OCI-LY7 (cell line): ENCODE results near the gene TTC28. TPM values are rescaled to one million over a fixed set of nuclear protein-coding genes. Genes with fewer than 3 reads are reported as not detected.

ENCODE experiments used
- BruUV-seq: library from RNA; stranded (reverse); fragments of 400-500 nt; replicated peaks from 2 replicates; lab custom pipeline; 2021; lab: Mats Ljungman, UMichigan
- CTCF ChIA-PET: fragments of 300-600 bp; sonication (Branson Sonifier 250); formaldehyde crosslinking; loops from one replicate; lab custom pipeline; 2022; ENCODE audit warnings: antibody characterized with exemption; ENCODE audit not compliant: unreplicated experiment; lab: Charles Lee
- POLR2A ChIA-PET: fragments of 300-600 bp; sonication (Branson Sonifier 250); formaldehyde crosslinking; loops from one replicate; lab custom pipeline; 2022; ENCODE audit warnings: antibody characterized with exemption; lab: Charles Lee
- DNase-seq: peaks from one replicate; pipeline ENCODE4 v3.0.0-alpha.2; 2015; ENCODE audit warnings: low spot score
- H2AFZ ChIP-seq: fragments of 200-600 bp; sonication (generic), shearing (Covaris generic); 2 replicates; pipeline ENCODE4 v1.6.1; 2014; ENCODE audit warnings: mild to moderate bottlenecking, antibody characterized with exemption, low read length, moderate library complexity
- H3K27ac ChIP-seq: fragments of 200-600 bp; sonication (generic); 2 replicates; pipeline ENCODE4 v1.5.1; 2014; ENCODE audit warnings: mixed run types, low read depth, mild to moderate bottlenecking, moderate library complexity, low read length, inconsistent platforms; ENCODE audit not compliant: poor library complexity, severe bottlenecking
- H3K36me3 ChIP-seq: fragments of 200-600 bp; sonication (generic); 2 replicates; pipeline ENCODE4 v1.6.1; 2014; ENCODE audit warnings: mild to moderate bottlenecking, antibody characterized with exemption, low read length, moderate library complexity, mixed read lengths; ENCODE audit not compliant: insufficient read depth
- H3K4me1 ChIP-seq: fragments of 200-600 bp; sonication (generic); 2 replicates; pipeline ENCODE4 v1.5.1; 2014; ENCODE audit warnings: mild to moderate bottlenecking, low read length; ENCODE audit not compliant: insufficient read depth, poor library complexity, severe bottlenecking
- H3K4me2 ChIP-seq: fragments of 200-600 bp; sonication (generic); 2 replicates; pipeline ENCODE4 v1.6.1; 2014; ENCODE audit warnings: mild to moderate bottlenecking, low read length
- H3K4me3 ChIP-seq: fragments of 200-600 bp; sonication (generic); 2 replicates; pipeline ENCODE4 v1.5.1; 2014; ENCODE audit warnings: mild to moderate bottlenecking, low read depth, low read length; ENCODE audit not compliant: poor library complexity, severe bottlenecking
- H3K79me2 ChIP-seq: fragments of 200-600 bp; sonication (generic); 2 replicates; pipeline ENCODE4 v1.6.1; 2016; ENCODE audit warnings: low read depth, mild to moderate bottlenecking, low read length, moderate library complexity, mixed read lengths; ENCODE audit not compliant: insufficient read depth
- H3K9me2 ChIP-seq: fragments of 200-600 bp; sonication (generic); 2 replicates; pipeline ENCODE4 v1.6.1; 2016; ENCODE audit warnings: mild to moderate bottlenecking, low read length, mixed read lengths; ENCODE audit not compliant: insufficient read depth
- H3K9me3 ChIP-seq: fragments of 200-600 bp; sonication (generic); 2 replicates; pipeline ENCODE4 v1.6.1; 2014; ENCODE audit warnings: mild to moderate bottlenecking, mixed run types, low read length, mixed read lengths
- H4K20me1 ChIP-seq: fragments of 200-600 bp; sonication (generic); 2 replicates; pipeline ENCODE4 v1.6.1; 2014; ENCODE audit warnings: mild to moderate bottlenecking, antibody characterized with exemption, low read length, moderate library complexity, mixed read lengths; ENCODE audit not compliant: insufficient read depth
- EZH2phosphoT487 ChIP-seq: fragments of 200-600 bp; sonication (generic); IDR thresholded peaks from 2 replicates; pipeline ENCODE4 v1.6.1; 2018; ENCODE audit warnings: low read depth, borderline replicate concordance, mild to moderate bottlenecking, mixed run types, antibody characterized with exemption, low read length, moderate library complexity, mixed read lengths
- intact Hi-C: fragments of 100-400 bp; cut with micrococcal nuclease; formaldehyde crosslinking; loops from one replicate; pipeline ENCODE4 v1.10.0; 2022; ENCODE audit not compliant: unreplicated experiment
- total RNA-seq, 2 experiments: library from RNA; depleted of rRNA in 1 of 2; stranded (reverse); fragments of >200 nt in 1 of 2; shearing (Covaris generic) in 1 of 2; gene quantifications; 2 replicates each; pipeline ENCODE4 v1.2.3, GENCODE V29; 2014 to 2022
- TF ChIP-seq, protein P1 (sequence below): fragments of 200-600 bp; sonication (generic); conservative IDR thresholded peaks from 2 replicates; pipeline ENCODE4 v1.5.1; 2014; ENCODE audit warnings: mild to moderate bottlenecking, antibody characterized with exemption, low read length, moderate library complexity, mixed read lengths

The TTC28 gene
- total RNA-seq, 2 experiments from 2014 or later = under 0.01 to 0.55 TPM

DNA sequence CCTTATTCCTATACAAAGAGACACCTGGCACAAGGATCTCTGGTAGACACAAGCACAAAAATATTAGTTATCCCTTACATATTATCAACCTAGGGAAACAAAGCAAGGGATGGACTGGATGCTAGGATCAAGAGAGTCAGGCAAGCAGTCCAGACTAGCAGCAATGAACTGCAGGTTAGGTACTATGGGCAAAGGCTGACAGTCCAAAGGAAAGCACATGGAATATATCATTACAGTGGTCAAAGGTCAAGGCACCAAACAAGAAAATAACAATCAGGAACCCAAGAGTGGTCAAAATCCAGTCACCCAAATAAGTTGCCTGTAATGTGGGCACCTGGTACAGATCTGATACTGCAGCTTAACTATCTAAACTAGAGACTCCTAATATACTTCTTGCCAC lies 77.7 kb downstream of the TTC28 start:
- H3K4me2 ChIP-seq = no peak overlapping the region
- H2AFZ ChIP-seq = no peak overlapping the region
- intact Hi-C loops = no loop called here
- no peaks in the 10 kb centered on the region for H3K79me2 ChIP-seq
- H3K36me3 ChIP-seq = no peaks in the 10 kb centered on the region
- H3K27ac ChIP-seq = no peak overlapping the region
- no TSS peak for BruUV-seq
- DNase-seq = no peak
- H3K9me2 ChIP-seq = no peaks in the 10 kb centered on the region
- H3K9me3 ChIP-seq = no peaks in the 10 kb centered on the region
- ChIA-PET CTCF (no interaction called here), POLR2A (interaction anchor here (1.1 kb wide), 1 partner anchor 227 kb away, joined by 3 read pairs; no protein-coding TSS in a partner anchor)
- no peaks in the 10 kb centered on the region for H3K4me1 ChIP-seq
- TF ChIP-seq EZH2phosphoT487 = no peak
- TF ChIP-seq, protein P1, sequence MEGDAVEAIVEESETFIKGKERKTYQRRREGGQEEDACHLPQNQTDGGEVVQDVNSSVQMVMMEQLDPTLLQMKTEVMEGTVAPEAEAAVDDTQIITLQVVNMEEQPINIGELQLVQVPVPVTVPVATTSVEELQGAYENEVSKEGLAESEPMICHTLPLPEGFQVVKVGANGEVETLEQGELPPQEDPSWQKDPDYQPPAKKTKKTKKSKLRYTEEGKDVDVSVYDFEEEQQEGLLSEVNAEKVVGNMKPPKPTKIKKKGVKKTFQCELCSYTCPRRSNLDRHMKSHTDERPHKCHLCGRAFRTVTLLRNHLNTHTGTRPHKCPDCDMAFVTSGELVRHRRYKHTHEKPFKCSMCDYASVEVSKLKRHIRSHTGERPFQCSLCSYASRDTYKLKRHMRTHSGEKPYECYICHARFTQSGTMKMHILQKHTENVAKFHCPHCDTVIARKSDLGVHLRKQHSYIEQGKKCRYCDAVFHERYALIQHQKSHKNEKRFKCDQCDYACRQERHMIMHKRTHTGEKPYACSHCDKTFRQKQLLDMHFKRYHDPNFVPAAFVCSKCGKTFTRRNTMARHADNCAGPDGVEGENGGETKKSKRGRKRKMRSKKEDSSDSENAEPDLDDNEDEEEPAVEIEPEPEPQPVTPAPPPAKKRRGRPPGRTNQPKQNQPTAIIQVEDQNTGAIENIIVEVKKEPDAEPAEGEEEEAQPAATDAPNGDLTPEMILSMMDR = no peak
- H4K20me1 ChIP-seq = no peaks in the 10 kb centered on the region; the same call in 1 of the 2 replicates
- no peak overlapping the region for H3K4me3 ChIP-seq

DNA sequence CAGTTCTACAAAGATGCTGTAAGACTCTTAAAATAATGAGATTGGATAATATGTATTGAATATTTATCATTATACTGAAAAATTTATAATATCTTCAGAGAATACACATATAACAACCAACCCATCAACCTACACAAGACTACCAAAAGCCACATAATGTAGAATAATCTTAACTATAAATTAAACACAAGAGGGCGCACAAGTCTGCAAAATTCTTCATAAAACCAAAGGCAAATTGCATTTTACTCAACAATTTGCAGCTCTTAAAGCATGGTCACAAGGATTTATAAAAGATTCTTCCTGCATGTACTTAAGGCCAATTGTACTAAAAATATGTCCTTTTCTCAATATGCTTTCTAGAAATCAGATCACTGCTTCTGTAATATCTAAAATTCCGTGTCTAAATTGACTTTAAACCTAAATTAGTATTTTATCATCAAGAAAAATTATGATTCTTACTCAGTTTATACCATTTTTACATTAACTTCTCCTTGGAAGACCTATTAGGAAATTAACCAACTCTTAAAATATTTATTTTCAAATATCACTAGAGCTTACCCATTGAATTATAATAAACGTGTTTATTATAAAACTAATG lies 79.0 kb downstream of the TTC28 start:
- ChIA-PET CTCF (no interaction called here), POLR2A (interaction anchor here (0.6 kb wide), 2 partner anchors 249 to 253 kb away, joined by 3 to 4 read pairs; no protein-coding TSS in a partner anchor)
- Histone ChIP-seq H2AFZ (no peak overlapping the region), H3K4me1 (no peaks in the 10 kb centered on the region), H3K36me3 (no peaks in the 10 kb centered on the region), H3K79me2 (no peaks in the 10 kb centered on the region), H3K4me2 (no peak overlapping the region), H4K20me1 (no peaks in the 10 kb centered on the region; the same call in 1 of the 2 replicates), H3K4me3 (no peak overlapping the region), H3K9me3 (no peaks in the 10 kb centered on the region), H3K27ac (no peak overlapping the region), H3K9me2 (no peaks in the 10 kb centered on the region)
- intact Hi-C loops = loop anchor here (1.0 kb wide), 2 partner anchors 229 to 440 kb away; no protein-coding TSS in a partner anchor
- TF ChIP-seq, protein P1 = peak; percentile 91
- TF ChIP-seq EZH2phosphoT487 = no peak
- peak; percentile 72 for DNase-seq
- BruUV-seq = no TSS peak

DNA sequence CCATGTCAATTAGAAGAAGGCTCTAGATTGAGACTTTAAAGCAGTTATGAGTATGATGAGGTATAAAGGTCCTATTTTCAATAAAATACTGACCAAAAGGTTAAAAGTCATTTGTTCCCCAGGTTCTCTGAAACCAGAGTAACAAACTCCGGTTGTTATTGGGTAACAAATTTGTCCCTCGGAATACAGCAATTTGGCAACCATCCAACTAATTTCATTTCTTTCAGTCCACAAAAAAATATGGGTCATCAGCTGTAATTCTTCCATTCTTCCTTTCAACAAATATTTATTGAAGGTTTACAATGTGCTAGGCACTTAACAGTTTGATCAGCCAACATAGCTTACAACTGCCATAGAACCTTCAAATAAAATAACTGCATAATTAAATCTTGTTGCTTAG lies 79.9 kb downstream of the TTC28 start:
- TF ChIP-seq, protein P1 = no peak
- no peak for TF ChIP-seq EZH2phosphoT487
- Histone ChIP-seq H3K9me2 (no peaks in the 10 kb centered on the region), H3K4me1 (no peaks in the 10 kb centered on the region), H4K20me1 (no peaks in the 10 kb centered on the region; the same call in 1 of the 2 replicates), H3K9me3 (no peaks in the 10 kb centered on the region), H3K36me3 (no peaks in the 10 kb centered on the region), H3K4me2 (no peak overlapping the region), H3K27ac (no peak overlapping the region), H3K4me3 (no peak overlapping the region), H3K79me2 (no peaks in the 10 kb centered on the region), H2AFZ (no peak overlapping the region)
- CTCF ChIA-PET = no interaction called here
- intact Hi-C loops = loop anchor here (1.0 to 10.0 kb wide), 4 partner anchors 230 to 648 kb away; no protein-coding TSS in a partner anchor
- POLR2A ChIA-PET = no interaction called here
- BruUV-seq = no TSS peak
- DNase-seq = no peak
